ENCODE results near the gene TXNRD2.

Gene TXNRD2

GRCh38 chr22:19941365-19942082, at the start of gene TXNRD2, which contains the start of gene COMT:
TSS of gene TXNRD2 (minus strand) at chr22:19941818. CDS start at chr22:19941803, 15 bp downstream.
TSS of gene COMT (plus strand) at chr22:19941772. CDS start at chr22:19962527, 20,755 bp downstream.
- no peak for DNase-seq (ENCODE audit: low read depth)

DNA sequence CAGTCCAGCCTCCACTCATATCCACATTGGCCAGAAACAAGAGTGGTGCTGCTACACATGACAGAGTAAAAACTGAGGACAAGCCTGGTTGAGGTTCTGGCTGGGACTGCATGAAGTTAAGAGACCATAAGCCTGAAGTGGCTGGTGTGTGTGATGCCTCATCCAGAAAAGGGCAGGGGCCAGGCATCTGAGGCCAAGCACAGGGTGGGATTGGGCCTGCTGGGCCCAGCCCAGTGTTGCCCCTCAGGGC, 49.7 kb upstream of the TXNRD2 start:
- no peak for DNase-seq (ENCODE audit: low read depth)

GRCh38 chr22:19990609-19991394, 49.2 kb upstream of the TXNRD2 start:
- no peak for DNase-seq (ENCODE audit: low read depth)

DNA sequence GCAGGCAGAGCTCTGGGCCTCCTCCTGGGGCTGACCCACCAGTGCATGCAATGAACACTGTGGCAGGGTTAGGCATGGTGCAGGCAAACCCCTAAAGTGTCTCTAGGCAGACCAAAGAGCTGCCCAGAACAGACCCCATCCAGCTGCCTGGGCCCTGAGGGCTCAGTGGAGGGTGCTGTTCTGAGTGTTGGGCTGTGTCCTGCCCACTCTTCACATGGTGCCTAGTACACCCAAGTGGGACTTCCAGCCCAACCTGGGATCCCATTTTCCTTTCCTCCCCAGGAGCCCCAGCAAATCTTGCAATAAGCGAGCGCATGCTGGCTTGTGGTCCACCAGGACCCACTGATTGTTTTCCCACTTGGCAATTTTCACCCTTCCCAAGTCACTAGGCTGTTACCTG, 48.6 kb upstream of the TXNRD2 start:
- no peak for DNase-seq (ENCODE audit: low read depth)

DNA sequence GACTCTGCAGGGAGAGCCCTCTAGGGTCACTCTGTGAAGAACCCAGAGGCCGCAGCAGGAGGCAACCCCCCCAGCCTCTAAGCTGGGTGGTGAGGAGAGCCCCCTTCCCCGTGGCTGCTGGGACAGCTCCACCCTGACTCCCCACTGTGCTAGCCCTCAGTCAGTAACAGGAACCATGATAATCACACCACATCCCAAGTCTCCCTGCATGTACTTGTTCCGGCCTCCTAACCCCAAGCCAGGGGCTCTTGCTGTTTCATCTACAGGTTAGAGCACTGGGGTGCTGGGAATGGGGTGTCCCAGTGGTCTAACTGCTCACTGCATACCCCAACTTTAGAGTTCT, 48.1 kb upstream of the TXNRD2 start:
- no peak for DNase-seq (ENCODE audit: low read depth)

- DNase-seq (ENCODE audit: low read depth): no peak
Observed at GRCh38 chr22:19988965-19989724, 47.5 kb upstream of the TXNRD2 start.

GRCh38 chr22:19988331-19988808, 46.8 kb upstream of the TXNRD2 start:
- no peak for DNase-seq (ENCODE audit: low read depth)

- no peak for DNase-seq (ENCODE audit: low read depth)
Observed at GRCh38 chr22:19987394-19988306, 46.0 kb upstream of the TXNRD2 start.

GRCh38 chr22:19986410-19987341, 45.1 kb upstream of the TXNRD2 start:
- DNase-seq (ENCODE audit: low read depth): peak; percentile 28

- no peak for DNase-seq (ENCODE audit: low read depth)
Observed at GRCh38 chr22:19986011-19986409, 44.4 kb upstream of the TXNRD2 start.

DNA sequence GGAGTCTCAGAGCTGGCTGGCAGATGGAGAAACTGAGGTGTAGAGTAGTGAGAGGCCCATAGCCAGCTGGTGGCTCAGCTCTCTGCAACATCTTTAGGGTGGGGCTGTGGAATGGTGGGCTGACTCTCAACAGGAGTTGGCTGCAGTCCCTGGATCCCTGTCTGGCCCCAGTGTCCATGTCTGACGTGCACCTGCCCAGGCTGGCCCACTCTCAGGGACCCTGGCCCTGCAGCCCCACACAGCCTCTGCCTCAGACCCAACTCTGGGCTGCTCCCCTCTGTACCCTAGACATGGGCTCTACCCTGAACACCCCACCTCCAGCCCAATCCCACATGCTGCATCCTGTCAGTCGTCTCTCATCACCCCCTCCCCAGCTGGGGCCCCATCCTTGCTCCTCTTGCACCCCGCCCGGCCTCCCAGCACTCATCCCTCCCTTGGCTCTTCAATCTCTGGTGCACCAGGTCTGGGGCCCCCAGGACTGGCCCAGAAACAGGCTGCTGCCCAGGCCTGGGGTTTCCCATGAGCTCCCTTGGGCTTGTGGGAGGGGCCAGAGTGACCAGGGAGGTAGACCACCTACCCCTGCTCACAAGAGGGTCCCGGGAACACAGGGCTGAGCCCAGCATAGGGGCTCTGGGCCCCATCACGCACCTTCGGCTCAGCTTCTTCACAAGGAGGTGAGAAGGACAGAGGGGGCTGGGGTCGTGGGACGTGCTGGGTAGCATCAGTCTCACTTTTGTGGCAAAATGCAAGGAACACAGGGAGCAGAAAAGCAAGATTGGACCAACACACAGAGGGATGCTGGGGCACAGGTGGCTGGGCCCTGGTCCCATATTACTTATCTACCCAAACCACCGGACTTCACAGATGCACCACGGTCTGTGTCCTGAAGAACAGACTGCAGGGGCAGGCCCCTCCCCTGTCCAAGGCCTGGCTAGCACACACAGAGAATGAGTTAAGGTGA, 43.5 kb upstream of the TXNRD2 start:
- DNase-seq (ENCODE audit: low read depth): no peak

DNA sequence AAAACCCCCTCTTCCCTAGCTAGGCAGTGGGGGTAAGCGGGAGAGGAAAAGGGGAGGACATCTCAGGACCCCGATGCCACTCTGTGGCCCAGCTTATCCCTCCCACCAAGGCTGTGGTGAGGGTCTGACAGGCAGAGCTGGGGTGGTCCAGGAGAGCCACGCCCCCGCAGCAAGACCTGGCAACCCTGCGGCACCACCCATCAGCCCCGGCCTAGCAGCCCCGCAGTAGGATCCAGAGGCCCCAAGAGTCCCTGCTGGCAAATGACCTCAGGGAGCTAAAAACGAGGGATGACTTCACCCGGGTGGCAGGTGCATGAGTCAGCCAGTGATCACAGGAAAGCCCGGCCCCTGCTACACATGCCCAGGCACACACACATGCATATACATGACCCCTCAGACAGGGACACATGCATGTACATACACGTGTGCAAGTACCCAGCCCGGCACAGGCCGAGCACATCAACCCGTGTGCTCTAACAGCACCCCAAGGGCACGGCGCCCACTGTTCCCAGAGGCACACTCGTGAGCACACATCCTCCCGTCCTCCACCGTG, 42.7 kb upstream of the TXNRD2 start:
- DNase-seq (ENCODE audit: low read depth): no peak

GRCh38 chr22:19983741-19984140, 42.1 kb upstream of the TXNRD2 start:
- DNase-seq (ENCODE audit: low read depth): no peak

DNA sequence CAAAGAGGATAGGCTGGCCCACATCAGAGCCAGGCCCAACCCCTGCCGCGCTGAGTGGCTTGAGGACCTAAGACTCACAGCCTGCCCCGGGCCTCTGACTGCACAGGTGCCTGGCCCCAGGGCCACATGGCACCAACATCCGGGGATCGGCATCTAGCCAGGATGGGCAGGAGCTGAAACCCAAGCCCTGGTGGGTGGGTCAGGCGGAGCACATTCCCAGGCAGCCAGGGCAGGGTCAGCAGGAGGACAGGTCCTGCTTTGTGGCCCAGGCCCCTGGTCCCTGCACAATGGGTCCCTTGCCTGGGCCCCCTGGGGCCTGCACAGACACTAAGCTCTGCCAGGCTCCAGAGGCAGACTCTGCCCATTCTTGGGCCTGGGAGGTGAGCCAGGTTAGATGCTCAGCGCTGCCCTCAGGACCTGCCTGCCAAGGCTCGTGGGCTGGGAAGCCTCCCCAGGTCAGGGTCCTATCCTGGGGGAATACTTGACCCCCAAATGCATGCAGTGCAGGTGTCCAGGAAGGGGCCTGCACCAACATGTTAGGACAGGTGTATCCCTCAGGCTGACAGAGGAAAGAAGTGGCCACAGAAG, 41.5 kb upstream of the TXNRD2 start:
- no peak for DNase-seq (ENCODE audit: low read depth)

DNA sequence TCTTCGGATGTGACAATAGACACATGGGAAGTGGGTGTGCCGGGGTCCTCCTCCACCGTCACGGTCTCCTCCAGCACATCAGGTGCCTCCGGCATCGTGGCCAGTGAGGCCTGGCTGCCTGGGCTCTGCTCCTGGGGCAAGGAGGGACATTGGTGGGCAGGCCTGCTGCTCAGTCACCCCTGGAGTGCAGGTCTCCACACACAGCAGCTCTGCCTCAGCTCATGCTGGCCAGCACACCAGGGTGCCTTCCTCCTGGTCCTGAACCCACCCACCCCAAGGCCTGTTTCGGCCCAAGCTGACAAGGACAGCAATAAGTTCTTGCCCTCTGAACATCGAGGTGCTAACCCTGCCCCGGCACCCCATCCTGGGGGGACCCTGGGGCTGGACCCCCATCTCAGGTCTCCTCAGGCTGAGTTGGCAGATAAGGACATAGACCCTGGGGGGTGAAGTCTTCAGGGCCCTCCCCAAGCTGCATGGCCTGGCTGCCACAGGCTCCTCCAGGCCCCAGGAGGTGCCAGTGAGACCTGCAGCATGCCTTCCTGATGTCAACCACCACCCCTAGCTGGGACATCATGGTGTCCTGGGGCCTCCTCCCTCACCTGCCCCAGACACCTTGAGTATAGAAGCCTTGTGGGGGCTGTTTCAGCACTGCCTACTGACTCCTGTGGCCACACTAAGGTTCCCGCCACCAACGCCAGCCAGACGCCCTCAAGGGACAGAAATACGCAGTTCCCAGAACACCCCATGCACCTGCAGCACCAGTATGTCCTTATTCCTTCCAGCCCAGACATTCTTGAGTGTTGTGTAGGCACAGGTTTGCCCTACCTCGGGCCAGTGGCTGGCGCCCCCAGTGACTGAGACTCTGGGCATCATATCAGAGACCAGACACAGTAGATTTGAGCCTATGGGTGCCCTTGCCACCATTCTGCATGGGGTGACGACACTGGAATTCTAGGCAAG, 40.6 kb upstream of the TXNRD2 start:
- no peak for DNase-seq (ENCODE audit: low read depth)

DNA sequence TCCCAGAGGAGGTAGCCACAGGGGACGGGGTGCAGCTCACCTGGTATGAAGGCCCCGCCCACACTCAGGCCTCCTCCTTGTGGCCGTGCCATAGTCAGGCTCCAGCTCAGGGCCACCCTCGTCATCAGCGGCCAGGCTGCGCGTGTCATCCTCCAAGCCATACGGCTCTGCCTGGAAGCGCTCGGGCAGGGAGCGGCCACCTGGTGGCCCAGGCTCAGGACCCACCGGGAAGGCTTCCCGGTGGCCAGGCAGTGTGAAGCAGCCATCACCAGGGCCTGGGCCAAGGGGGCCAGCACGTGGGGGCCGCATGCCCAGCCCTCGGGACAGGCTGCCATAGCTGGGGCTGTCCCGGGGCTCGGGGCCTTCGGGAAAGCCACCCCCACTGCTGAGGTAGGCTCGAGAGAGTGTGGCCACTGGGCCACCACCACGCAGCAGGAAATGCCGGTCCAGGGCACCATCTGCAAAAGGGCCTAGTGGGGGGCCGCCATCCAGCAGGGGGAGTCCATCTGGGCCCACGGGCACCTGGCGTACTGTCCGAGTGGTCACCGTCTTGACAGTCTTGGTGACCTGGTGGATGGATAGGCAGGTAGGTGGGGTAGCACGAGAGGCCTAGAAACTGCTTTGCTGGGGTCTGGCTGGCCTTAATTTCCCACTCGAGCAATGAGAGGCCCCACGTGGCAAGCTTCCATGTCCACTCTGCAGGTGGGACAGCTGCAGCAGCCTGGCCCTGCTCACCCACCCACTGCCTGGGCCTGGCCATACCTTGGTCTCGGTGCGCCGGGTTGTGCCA, 39.7 kb upstream of the TXNRD2 start:
- DNase-seq (ENCODE audit: low read depth): no peak

GRCh38 chr22:19980766-19981165, 39.1 kb upstream of the TXNRD2 start:
- no peak for DNase-seq (ENCODE audit: low read depth)
